ENCODE data around the gene MRPL40.

DNA sequence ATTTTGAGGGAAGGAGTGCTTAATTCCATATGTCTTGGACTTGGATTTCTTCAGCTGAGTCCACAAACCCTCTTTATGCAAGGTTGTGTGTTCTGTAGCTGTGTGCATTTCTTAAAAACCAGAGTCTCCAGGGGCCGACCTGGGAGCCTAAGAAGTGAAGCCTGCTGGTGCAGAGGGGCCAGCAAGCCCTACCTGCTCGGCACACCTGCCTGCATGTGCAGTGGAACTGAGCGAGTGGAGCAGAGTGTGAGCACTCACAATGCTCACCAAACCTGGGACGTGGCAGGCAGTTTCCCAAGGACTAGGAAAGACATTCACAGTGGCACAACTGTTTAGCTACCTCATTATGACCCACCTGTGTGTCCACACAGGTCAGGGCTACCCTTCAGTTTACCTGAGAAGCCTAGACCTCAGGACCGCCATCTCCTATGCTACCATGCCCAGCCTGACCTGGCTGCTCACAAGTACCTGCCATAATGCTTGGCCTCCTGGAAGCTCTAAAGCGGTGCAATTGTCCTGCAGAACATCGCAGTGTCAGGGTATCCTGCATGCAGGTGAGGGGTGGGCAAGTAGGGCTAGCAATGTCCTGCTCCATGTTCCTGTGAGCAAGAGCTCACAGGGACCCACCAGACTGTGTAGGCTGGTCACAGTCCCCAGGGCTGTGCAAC lies 11.3 kb downstream of the MRPL40 start:
- TF ChIP-seq, protein P1, sequence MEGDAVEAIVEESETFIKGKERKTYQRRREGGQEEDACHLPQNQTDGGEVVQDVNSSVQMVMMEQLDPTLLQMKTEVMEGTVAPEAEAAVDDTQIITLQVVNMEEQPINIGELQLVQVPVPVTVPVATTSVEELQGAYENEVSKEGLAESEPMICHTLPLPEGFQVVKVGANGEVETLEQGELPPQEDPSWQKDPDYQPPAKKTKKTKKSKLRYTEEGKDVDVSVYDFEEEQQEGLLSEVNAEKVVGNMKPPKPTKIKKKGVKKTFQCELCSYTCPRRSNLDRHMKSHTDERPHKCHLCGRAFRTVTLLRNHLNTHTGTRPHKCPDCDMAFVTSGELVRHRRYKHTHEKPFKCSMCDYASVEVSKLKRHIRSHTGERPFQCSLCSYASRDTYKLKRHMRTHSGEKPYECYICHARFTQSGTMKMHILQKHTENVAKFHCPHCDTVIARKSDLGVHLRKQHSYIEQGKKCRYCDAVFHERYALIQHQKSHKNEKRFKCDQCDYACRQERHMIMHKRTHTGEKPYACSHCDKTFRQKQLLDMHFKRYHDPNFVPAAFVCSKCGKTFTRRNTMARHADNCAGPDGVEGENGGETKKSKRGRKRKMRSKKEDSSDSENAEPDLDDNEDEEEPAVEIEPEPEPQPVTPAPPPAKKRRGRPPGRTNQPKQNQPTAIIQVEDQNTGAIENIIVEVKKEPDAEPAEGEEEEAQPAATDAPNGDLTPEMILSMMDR (conservative IDR thresholded peaks at IDR 0.05; ENCODE audit: low read length), result no peak
- TF ChIP-seq EZH2phosphoT487 (IDR thresholded peaks at IDR 0.05; ENCODE audit: borderline replicate concordance), result no peak

Data from Loucy (cell line).